Fibroblast of pulmonary artery (primary cell): ENCODE results near the gene CNIH3.

Experiments used
- DNase-seq: peaks from one replicate; pipeline ENCODE4 v3.0.0-alpha.2; 2010; ENCODE audit warnings: low read depth
- H3K4me3 ChIP-seq: replicated peaks from 2 replicates; pipeline ENCODE4 v1.5.1; 2011; ENCODE audit warnings: low read depth, mild to moderate bottlenecking, control low read depth, low read length, moderate library complexity
- CTCF ChIP-seq: IDR thresholded peaks from 2 replicates; pipeline ENCODE4 v1.5.1; 2011; ENCODE audit warnings: mild to moderate bottlenecking, control low read depth, low read length, inconsistent platforms; ENCODE audit errors: missing control alignments

The CNIH3 gene

GRCh38 chr1:224670506-224670905, 54.4 kb downstream of the CNIH3 start:
- no peak for TF ChIP-seq CTCF
- no peak overlapping the region for H3K4me3 ChIP-seq
- DNase-seq: peak; percentile 13

GRCh38 chr1:224671076-224671475, 55.0 kb downstream of the CNIH3 start:
- no peak for TF ChIP-seq CTCF
- DNase-seq: no peak

GRCh38 chr1:224673141-224673540, 57.0 kb downstream of the CNIH3 start:
- no peak for DNase-seq

More at GRCh38 chr1:224671076-224671475, 55.0 kb downstream of the CNIH3 start:
- no peak overlapping the region for H3K4me3 ChIP-seq

GRCh38 chr1:224675590-224675989, 59.5 kb downstream of the CNIH3 start:
- no peak overlapping the region for H3K4me3 ChIP-seq
- DNase-seq: no peak
- no peak for TF ChIP-seq CTCF

More at GRCh38 chr1:224673141-224673540, 57.0 kb downstream of the CNIH3 start:
- TF ChIP-seq CTCF: no peak
- H3K4me3 ChIP-seq: no peak overlapping the region

- H3K4me3 ChIP-seq: no peak overlapping the region
- no peak for DNase-seq
- no peak for TF ChIP-seq CTCF
Measured at GRCh38 chr1:224676551-224676950, 60.4 kb downstream of the CNIH3 start.

GRCh38 chr1:224678168-224678567, 62.1 kb downstream of the CNIH3 start:
- no peak for DNase-seq
- TF ChIP-seq CTCF: no peak

GRCh38 chr1:224679606-224680005, 63.5 kb downstream of the CNIH3 start:
- DNase-seq: no peak
- TF ChIP-seq CTCF: no peak
- H3K4me3 ChIP-seq: no peak overlapping the region

More at GRCh38 chr1:224678168-224678567, 62.1 kb downstream of the CNIH3 start:
- no peak overlapping the region for H3K4me3 ChIP-seq
